ENCODE measurements around the gene IGFBP3.

IGFBP3 gene

GRCh38 chr7:45909561-45909960 lies 11.5 kb downstream of the IGFBP3 start:
- no peak for DNase-seq (ENCODE audit: extremely low read depth, low read depth)
- TF ChIP-seq CTCF (IDR thresholded peaks at IDR 0.05; ENCODE audit: low read depth, low read length), result no peak

- no peak for TF ChIP-seq CTCF (IDR thresholded peaks at IDR 0.05; ENCODE audit: low read depth, low read length)
- no peak for DNase-seq (ENCODE audit: extremely low read depth, low read depth)
Measured at GRCh38 chr7:45902820-45903219, 18.3 kb downstream of the IGFBP3 start.

- DNase-seq (ENCODE audit: extremely low read depth, low read depth), result no peak
- TF ChIP-seq CTCF (IDR thresholded peaks at IDR 0.05; ENCODE audit: low read depth, low read length), result no peak
Measured at GRCh38 chr7:45901566-45901965, 19.5 kb downstream of the IGFBP3 start.

GRCh38 chr7:45898222-45898621 lies 22.9 kb downstream of the IGFBP3 start:
- no peak for DNase-seq (ENCODE audit: extremely low read depth, low read depth)
- TF ChIP-seq CTCF (IDR thresholded peaks at IDR 0.05; ENCODE audit: low read depth, low read length), result no peak

- DNase-seq (ENCODE audit: extremely low read depth, low read depth), result no peak
- no peak for TF ChIP-seq CTCF (IDR thresholded peaks at IDR 0.05; ENCODE audit: low read depth, low read length)
Measured at GRCh38 chr7:45897042-45897690, 23.9 kb downstream of the IGFBP3 start.

GRCh38 chr7:45894665-45895062 lies 26.4 kb downstream of the IGFBP3 start:
- no peak for TF ChIP-seq CTCF (IDR thresholded peaks at IDR 0.05; ENCODE audit: low read depth, low read length)
- DNase-seq (ENCODE audit: extremely low read depth, low read depth), result no peak

GRCh38 chr7:45893996-45894664 lies 26.9 kb downstream of the IGFBP3 start:
- DNase-seq (ENCODE audit: extremely low read depth, low read depth), result no peak
- no peak for TF ChIP-seq CTCF (IDR thresholded peaks at IDR 0.05; ENCODE audit: low read depth, low read length)

Measured in AG09319 (cell line).